H9 (cell line): ENCODE data around the gene DUSP16. TPM values are rescaled to one million over a fixed set of nuclear protein-coding genes. Genes with fewer than 3 reads are reported as not detected.

Source experiments
- DNase-seq: peaks from one replicate; pipeline ENCODE4 v3.0.0-alpha.2; 2017
- H2AFZ ChIP-seq: one replicate; pipeline ENCODE4 v1.6.1; 2013; ENCODE audit warnings: mild to moderate bottlenecking, low read length, control low read depth, moderate library complexity
- H2AK5ac ChIP-seq: 2 replicates; pipeline ENCODE4 v1.6.1; 2013; ENCODE audit warnings: low read length, control low read depth, mixed read lengths; ENCODE audit not compliant: insufficient read length
- H2BK120ac ChIP-seq: one replicate; pipeline ENCODE4 v1.6.1; 2013; ENCODE audit warnings: low read depth, mild to moderate bottlenecking, low read length, control low read depth, inconsistent platforms; ENCODE audit not compliant: poor library complexity, severe bottlenecking
- H2BK12ac ChIP-seq: 2 replicates; pipeline ENCODE4 v1.6.1; 2013; ENCODE audit warnings: low read length, control low read depth, mixed read lengths, low read depth; ENCODE audit not compliant: insufficient read length
- H2BK15ac ChIP-seq: 2 replicates; pipeline ENCODE4 v1.6.1; 2013; ENCODE audit warnings: low read depth, low read length, control low read depth
- H2BK20ac ChIP-seq: one replicate; pipeline ENCODE4 v1.6.1; 2013; ENCODE audit warnings: low read depth, mild to moderate bottlenecking, low read length, control low read depth, inconsistent platforms; ENCODE audit not compliant: poor library complexity, severe bottlenecking
- H2BK5ac ChIP-seq: 2 replicates; pipeline ENCODE4 v1.6.1; 2013; ENCODE audit warnings: low read length, control low read depth, mixed read lengths; ENCODE audit not compliant: insufficient read length
- H3K14ac ChIP-seq: 2 replicates; pipeline ENCODE4 v1.6.1; 2013; ENCODE audit warnings: low read length, control low read depth; ENCODE audit not compliant: insufficient read depth
- H3K18ac ChIP-seq: 2 replicates; pipeline ENCODE4 v1.6.1; 2013; ENCODE audit warnings: low read depth, mild to moderate bottlenecking, mixed read lengths, low read length, control low read depth; ENCODE audit not compliant: insufficient read length
- H3K23ac ChIP-seq: 2 replicates; pipeline ENCODE4 v1.6.1; 2013; ENCODE audit warnings: low read length, control low read depth, mixed read lengths, low read depth; ENCODE audit not compliant: insufficient read length
- H3K23me2 ChIP-seq: 2 replicates; pipeline ENCODE4 v1.6.1; 2013; ENCODE audit warnings: low read depth, mild to moderate bottlenecking, mixed read lengths, low read length, control low read depth; ENCODE audit not compliant: insufficient read length, poor library complexity, severe bottlenecking
- H3K27ac ChIP-seq: 2 replicates; pipeline ENCODE4 v1.5.1; 2013; ENCODE audit warnings: low read length, control low read depth, mixed read lengths, low read depth; ENCODE audit not compliant: insufficient read length
- H3K27me3 ChIP-seq: 2 replicates; pipeline ENCODE4 v1.6.1; 2013; ENCODE audit warnings: low read length, control low read depth, inconsistent platforms; ENCODE audit not compliant: insufficient read depth
- H3K4ac ChIP-seq: 2 replicates; pipeline ENCODE4 v1.6.1; 2013; ENCODE audit warnings: low read depth, mild to moderate bottlenecking, control low read depth, inconsistent platforms, low read length, moderate library complexity
- H3K4me1 ChIP-seq: 2 replicates; pipeline ENCODE4 v1.6.1; 2013; ENCODE audit warnings: low read length, control low read depth, inconsistent platforms; ENCODE audit not compliant: insufficient read depth
- H3K4me2 ChIP-seq: 2 replicates; pipeline ENCODE4 v1.6.1; 2013; ENCODE audit warnings: low read length, control low read depth, mixed read lengths; ENCODE audit not compliant: insufficient read length, insufficient read depth
- H3K56ac ChIP-seq: 2 replicates; pipeline ENCODE4 v1.6.1; 2013; ENCODE audit warnings: low read depth, mild to moderate bottlenecking, mixed read lengths, low read length, control low read depth; ENCODE audit not compliant: insufficient read length
- H3K79me1 ChIP-seq: 2 replicates; pipeline ENCODE4 v1.6.1; 2013; ENCODE audit warnings: low read depth, mild to moderate bottlenecking, moderate library complexity, low read length, control low read depth, inconsistent platforms; ENCODE audit not compliant: insufficient read depth, poor library complexity, severe bottlenecking
- H3K79me2 ChIP-seq: 2 replicates; pipeline ENCODE4 v1.6.1; 2013; ENCODE audit warnings: low read length, control low read depth, inconsistent platforms; ENCODE audit not compliant: insufficient read depth
- H3K9ac ChIP-seq: 2 replicates; pipeline ENCODE4 v1.6.1; 2013; ENCODE audit warnings: low read length, control low read depth, mixed read lengths; ENCODE audit not compliant: insufficient read length; ENCODE audit errors: extremely low read depth
- H3K9me3 ChIP-seq: one replicate; pipeline ENCODE4 v1.6.1; 2013; ENCODE audit warnings: low read depth, low read length, inconsistent platforms; ENCODE audit not compliant: control insufficient read depth
- H3T11ph ChIP-seq: one replicate; pipeline ENCODE4 v1.6.1; 2013; ENCODE audit warnings: mild to moderate bottlenecking, low read length, control low read depth, inconsistent platforms
- H4K20me1 ChIP-seq: one replicate; pipeline ENCODE4 v1.6.1; 2013; ENCODE audit not compliant: control insufficient read depth, insufficient read length, insufficient read depth
- H4K5ac ChIP-seq: 2 replicates; pipeline ENCODE4 v1.6.1; 2013; ENCODE audit warnings: low read depth, mild to moderate bottlenecking, mixed read lengths, low read length, control low read depth; ENCODE audit not compliant: insufficient read length
- H4K8ac ChIP-seq: replicated peaks from 2 replicates; pipeline ENCODE4 v1.6.1; 2013; ENCODE audit warnings: low read length, control low read depth, mixed read lengths, low read depth; ENCODE audit not compliant: insufficient read length
- H4K91ac ChIP-seq: 2 replicates; pipeline ENCODE4 v1.6.1; 2013; ENCODE audit warnings: low read depth, mild to moderate bottlenecking, moderate library complexity, mixed read lengths, low read length, control low read depth; ENCODE audit not compliant: insufficient read length
- H3K27ac Mint-ChIP-seq, 3 experiments: 2 replicates in 2 of 3; 3 replicates in 1 of 3; pipeline ENCODE4 v1.8.0; 2020 to 2021; ENCODE audit warnings: mixed read lengths in 3 of 3, mild to moderate bottlenecking in 1 of 3, moderate library complexity in 1 of 3
- H3K27me3 Mint-ChIP-seq: 2 replicates; pipeline ENCODE4 v1.8.0; 2021; ENCODE audit warnings: low read depth, mild to moderate bottlenecking, moderate library complexity, mixed read lengths
- H3K36me3 Mint-ChIP-seq, 3 experiments: 2 replicates in 2 of 3; 3 replicates in 1 of 3; pipeline ENCODE4 v1.8.0; 2020 to 2021; ENCODE audit warnings: low read depth in 3 of 3, mixed read lengths in 3 of 3; ENCODE audit not compliant: insufficient read depth in 1 of 3
- H3K4me1 Mint-ChIP-seq, 2 experiments: 2 replicates each; pipeline ENCODE4 v1.8.0; 2020; ENCODE audit warnings: mixed read lengths in 2 of 2
- H3K4me3 Mint-ChIP-seq, 2 experiments: 2 replicates in 1 of 2; 3 replicates in 1 of 2; pipeline ENCODE4 v1.8.0; 2020 to 2021; ENCODE audit warnings: mild to moderate bottlenecking in 2 of 2, mixed read lengths in 2 of 2, moderate library complexity in 1 of 2
- H3K9me3 Mint-ChIP-seq, 2 experiments: 2 replicates in 1 of 2; 3 replicates in 1 of 2; pipeline ENCODE4 v1.8.0; 2020; ENCODE audit warnings: mild to moderate bottlenecking in 2 of 2, mixed read lengths in 2 of 2, moderate library complexity in 1 of 2
- CTCF ChIP-seq: fragments of 200-600 bp; sonication (generic); conservative IDR thresholded peaks from 3 replicates; pipeline ENCODE4 v1.8.0; 2021; ENCODE audit warnings: antibody characterized with exemption, mild to moderate bottlenecking
- WGBS: extraction: QIAGEN DNeasy Blood & Tissue Kit; methylation state at CpG from one replicate; pipeline ENCODE4 v1.1.7; 2013; ENCODE audit warnings: missing lambda C conversion rate, low lambda C conversion rate, mixed read lengths; ENCODE audit not compliant: insufficient read length; ENCODE audit errors: extremely low coverage; 5-methylcytosine and 5-hydroxymethylcytosine counted together
- total RNA-seq: library from RNA; stranded (reverse); gene quantifications from 2 replicates; pipeline ENCODE4 v1.2.1, GENCODE V29; 2021

Gene DUSP16
- total RNA-seq, 1 experiment from 2014 or later, result 64.0 TPM

GRCh38 chr12:12498210-12498609 lies 64.5 kb downstream of the DUSP16 start:
- Mint-ChIP-seq H3K9me3 (no peaks in the 10 kb centered on the region), H3K4me3 (no peak overlapping the region), H3K27ac (no peak overlapping the region), H3K27me3 (no peaks in the 10 kb centered on the region), H3K36me3 (peaks cover 5 to 19% (median 13%) of the 10 kb centered on the region in 3 experiments; a peak in 5 of 7 replicates), H3K4me1 (peaks cover 40 to 42% of the 10 kb centered on the region in 2 experiments)
- Histone ChIP-seq H2BK5ac (no peak overlapping the region), H2BK120ac (no peak overlapping the region), H4K5ac (no peak overlapping the region), H3K23me2 (no peaks in the 10 kb centered on the region), H3K14ac (no peak overlapping the region), H2BK12ac (no peak overlapping the region), H3K9me3 (no peaks in the 10 kb centered on the region), H3K27ac (no peak overlapping the region), H3K23ac (no peak overlapping the region), H2AFZ (no peak overlapping the region), H3K4me2 (no peak overlapping the region), H3K4me1 (no peaks in the 10 kb centered on the region; the same call in 1 of the 2 replicates), H3K9ac (no peak overlapping the region), H3K18ac (no peak overlapping the region), H2BK20ac (no peak overlapping the region), H3T11ph (no peak overlapping the region), H4K20me1 (no peaks in the 10 kb centered on the region), H3K27me3 (no peaks in the 10 kb centered on the region), H3K79me2 (peaks cover 4% of the 10 kb centered on the region; the same call in 1 of the 2 replicates), H2AK5ac (no peak overlapping the region), H4K8ac (no peak overlapping the region), H2BK15ac (no peak overlapping the region), H3K4ac (no peak overlapping the region), H3K79me1 (peaks cover 13% of the 10 kb centered on the region), H3K56ac (no peak overlapping the region), H4K91ac (no peak overlapping the region)
- no peak for TF ChIP-seq CTCF
- no CpG with 5 or more reads among the region's 4 CpGs for WGBS
- no peak for DNase-seq
